Progenitor cell of endocrine pancreas (in vitro differentiated cells): ENCODE results near the gene IER5L. TPM values are rescaled to one million over a fixed set of nuclear protein-coding genes. Genes with fewer than 3 reads are reported as not detected.

Source experiments
- DNase-seq: peaks from one replicate; pipeline ENCODE4 v3.0.0; 2021; ENCODE audit warnings: low spot score; ENCODE audit not compliant: unreplicated experiment
- H3K27ac Mint-ChIP-seq: 2 replicates; pipeline ENCODE4 v1.8.0; 2021; ENCODE audit warnings: mild to moderate bottlenecking, moderate library complexity, mixed read lengths
- H3K27me3 Mint-ChIP-seq: 2 replicates; pipeline ENCODE4 v1.8.0; 2021; ENCODE audit warnings: mixed read lengths
- H3K36me3 Mint-ChIP-seq: 2 replicates; pipeline ENCODE4 v1.8.0; 2022; ENCODE audit warnings: mixed read lengths; ENCODE audit not compliant: insufficient read depth
- H3K4me1 Mint-ChIP-seq: 2 replicates; pipeline ENCODE4 v1.8.0; 2021; ENCODE audit warnings: low read depth, mixed read lengths
- H3K4me3 Mint-ChIP-seq: 2 replicates; pipeline ENCODE4 v1.8.0; 2021; ENCODE audit warnings: low read depth, mild to moderate bottlenecking, moderate library complexity, mixed read lengths
- H3K9me3 Mint-ChIP-seq: 2 replicates; pipeline ENCODE4 v1.8.0; 2021; ENCODE audit warnings: low read depth, mixed read lengths
- total RNA-seq: library from RNA; stranded (reverse); gene quantifications from 2 replicates; pipeline ENCODE4 v1.2.1, GENCODE V29; 2021
- TF ChIP-seq, protein P1 (sequence below): fragments of 200-600 bp; sonication (generic); IDR thresholded peaks from one replicate; pipeline ENCODE4 v1.5.0; 2021; ENCODE audit warnings: antibody characterized with exemption, mild to moderate bottlenecking; ENCODE audit not compliant: unreplicated experiment

Gene IER5L
- total RNA-seq, 1 donor from 2014 or later: 21.8 TPM

DNA sequence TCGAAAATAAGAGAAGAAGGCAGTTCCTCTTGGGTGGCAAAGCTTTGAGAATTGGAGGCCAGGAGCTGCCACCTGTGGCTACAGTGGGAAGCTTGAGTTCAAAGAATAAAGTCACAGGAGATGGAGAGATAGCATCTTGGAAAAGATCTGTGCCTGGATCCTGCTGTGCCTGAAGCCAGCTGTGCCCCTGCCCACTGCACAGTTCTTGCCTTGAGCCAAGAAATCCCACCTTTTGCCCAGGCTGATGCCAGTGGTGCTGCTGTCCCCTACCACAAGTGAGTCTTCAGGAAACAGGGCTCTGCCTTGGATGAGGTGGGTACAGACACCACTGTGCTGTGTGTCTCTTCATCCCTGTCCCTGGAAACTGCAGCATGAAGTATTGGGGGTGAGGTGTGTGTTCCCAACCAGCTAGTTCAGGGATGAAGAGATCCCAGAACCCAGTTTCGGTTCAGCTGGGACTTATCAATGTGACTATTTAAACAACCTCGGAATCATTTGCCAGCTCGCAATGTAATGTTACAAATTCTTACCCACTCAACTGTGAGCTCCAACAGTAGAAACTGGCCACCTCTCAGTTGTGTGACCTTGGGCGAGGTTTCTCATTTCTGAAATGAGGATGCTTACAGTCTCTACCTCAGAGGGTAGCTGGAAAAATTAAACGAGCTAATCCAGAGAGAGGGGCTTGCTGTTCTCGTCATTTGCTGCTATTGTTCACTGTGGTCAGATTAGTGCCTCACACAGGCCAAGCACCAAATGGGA lies 5.9 kb downstream of the IER5L start:
- TF ChIP-seq, protein P1, sequence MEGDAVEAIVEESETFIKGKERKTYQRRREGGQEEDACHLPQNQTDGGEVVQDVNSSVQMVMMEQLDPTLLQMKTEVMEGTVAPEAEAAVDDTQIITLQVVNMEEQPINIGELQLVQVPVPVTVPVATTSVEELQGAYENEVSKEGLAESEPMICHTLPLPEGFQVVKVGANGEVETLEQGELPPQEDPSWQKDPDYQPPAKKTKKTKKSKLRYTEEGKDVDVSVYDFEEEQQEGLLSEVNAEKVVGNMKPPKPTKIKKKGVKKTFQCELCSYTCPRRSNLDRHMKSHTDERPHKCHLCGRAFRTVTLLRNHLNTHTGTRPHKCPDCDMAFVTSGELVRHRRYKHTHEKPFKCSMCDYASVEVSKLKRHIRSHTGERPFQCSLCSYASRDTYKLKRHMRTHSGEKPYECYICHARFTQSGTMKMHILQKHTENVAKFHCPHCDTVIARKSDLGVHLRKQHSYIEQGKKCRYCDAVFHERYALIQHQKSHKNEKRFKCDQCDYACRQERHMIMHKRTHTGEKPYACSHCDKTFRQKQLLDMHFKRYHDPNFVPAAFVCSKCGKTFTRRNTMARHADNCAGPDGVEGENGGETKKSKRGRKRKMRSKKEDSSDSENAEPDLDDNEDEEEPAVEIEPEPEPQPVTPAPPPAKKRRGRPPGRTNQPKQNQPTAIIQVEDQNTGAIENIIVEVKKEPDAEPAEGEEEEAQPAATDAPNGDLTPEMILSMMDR: no peak
- Mint-ChIP-seq H3K9me3 (no peaks in the 10 kb centered on the region), H3K4me1 (peaks cover 15% of the 10 kb centered on the region), H3K27me3 (peaks cover 18% of the 10 kb centered on the region), H3K36me3 (no peaks in the 10 kb centered on the region), H3K4me3 (no peak overlapping the region), H3K27ac (peak overlapping the region; percentile 53)
- DNase-seq: no peak

DNA sequence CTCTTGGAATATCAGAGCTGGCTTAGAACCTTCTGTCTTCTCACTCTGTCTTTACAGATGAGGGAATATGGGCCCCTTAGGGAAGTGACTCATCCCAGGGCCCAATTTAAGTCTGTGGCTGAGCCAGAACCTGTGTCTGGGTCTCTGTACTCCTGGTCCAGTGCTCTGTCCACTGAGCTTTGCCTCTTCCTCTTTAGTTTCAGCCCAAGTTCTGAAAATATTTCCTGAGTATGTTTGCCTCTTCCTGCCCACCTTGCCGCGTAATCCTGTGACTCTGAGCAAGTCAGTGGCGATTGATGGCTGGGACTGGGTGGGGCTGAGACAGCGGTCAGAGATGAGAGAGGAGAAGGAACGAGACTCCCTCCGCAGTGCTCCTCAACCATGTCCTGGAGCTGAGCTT lies 7.8 kb downstream of the IER5L start:
- TF ChIP-seq, protein P1: no peak
- no peak overlapping the region for H3K27ac Mint-ChIP-seq
- H3K9me3 Mint-ChIP-seq: no peaks in the 10 kb centered on the region
- no peaks in the 10 kb centered on the region for H3K36me3 Mint-ChIP-seq
- peaks cover 18% of the 10 kb centered on the region for H3K27me3 Mint-ChIP-seq
- H3K4me1 Mint-ChIP-seq: peaks cover 17% of the 10 kb centered on the region
- no peak for DNase-seq
- H3K4me3 Mint-ChIP-seq: no peak overlapping the region

DNA sequence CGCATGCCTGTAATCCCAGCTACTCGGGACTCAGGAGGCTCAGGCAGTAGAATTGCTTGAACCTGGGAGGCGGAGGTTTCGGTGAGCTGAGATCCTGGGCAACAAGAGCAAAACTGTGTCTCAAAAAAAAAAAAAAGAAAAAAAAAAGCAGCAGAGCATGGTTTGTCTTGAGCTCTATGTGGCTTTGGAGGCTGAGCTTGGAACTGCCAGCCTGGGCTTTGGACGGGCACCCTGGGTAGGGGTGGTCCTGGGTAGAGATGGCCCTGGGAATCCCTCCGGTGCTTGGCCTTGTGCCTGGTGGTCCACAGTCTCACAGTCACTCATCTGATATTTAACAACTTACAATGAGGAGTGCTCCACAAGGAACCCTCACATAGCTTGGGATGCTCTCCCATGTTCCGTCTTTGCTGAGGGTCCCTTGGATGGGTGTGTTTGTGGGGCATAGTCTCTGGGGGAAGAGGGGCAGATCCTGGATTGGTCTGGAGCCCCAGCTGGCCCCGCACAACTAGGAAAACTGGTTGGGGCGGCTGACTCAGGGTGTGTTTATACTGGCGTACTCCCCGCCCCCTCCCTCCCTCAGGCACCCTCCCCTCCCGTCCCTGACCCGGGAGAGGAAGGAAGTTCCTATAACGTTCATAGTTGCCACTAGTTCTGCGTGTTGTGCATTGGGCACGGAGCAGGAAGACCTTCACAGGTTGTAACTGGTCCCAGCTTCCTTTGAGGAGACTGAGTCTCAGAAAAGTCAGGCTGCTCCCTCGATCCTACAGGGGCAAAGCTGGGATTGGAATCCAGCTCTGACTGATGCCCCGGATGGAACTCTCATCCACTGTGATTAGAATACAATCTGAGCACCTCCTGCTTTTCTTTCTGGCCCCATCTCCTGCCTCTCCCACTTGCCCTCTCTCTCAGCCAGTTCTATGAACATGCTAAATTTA lies 11.2 kb downstream of the IER5L start:
- Mint-ChIP-seq H3K9me3 (no peaks in the 10 kb centered on the region), H3K4me3 (peak overlapping the region; percentile 58), H3K36me3 (no peaks in the 10 kb centered on the region), H3K4me1 (peaks cover 20% of the 10 kb centered on the region), H3K27ac (peak overlapping the region; percentile 89), H3K27me3 (peaks cover 2% of the 10 kb centered on the region)
- DNase-seq: peak; percentile 42
- TF ChIP-seq, protein P1: no peak

DNA sequence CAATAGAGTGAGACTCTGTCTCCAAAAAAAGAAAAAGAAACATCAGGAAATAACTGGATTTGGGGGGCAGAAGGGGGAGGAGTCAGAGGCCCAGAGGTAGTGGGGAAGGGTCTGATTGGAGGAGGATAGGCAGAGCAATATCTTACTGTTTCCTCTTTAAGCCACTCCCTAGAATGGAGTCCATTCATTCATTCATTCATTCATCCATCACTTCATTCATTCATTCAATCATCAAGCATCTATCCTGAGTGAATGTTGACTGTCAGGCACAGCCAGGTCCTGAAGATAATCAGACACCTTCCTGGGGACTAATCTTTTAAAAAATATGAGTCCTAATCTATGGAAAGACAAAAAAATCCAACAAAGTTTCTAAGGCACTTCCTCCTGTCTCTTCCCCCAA lies 12.9 kb downstream of the IER5L start:
- Mint-ChIP-seq H3K9me3 (no peaks in the 10 kb centered on the region), H3K36me3 (peaks cover 3% of the 10 kb centered on the region), H3K27me3 (no peaks in the 10 kb centered on the region), H3K27ac (no peak overlapping the region), H3K4me1 (peaks cover 20% of the 10 kb centered on the region), H3K4me3 (no peak overlapping the region)
- TF ChIP-seq, protein P1: no peak
- no peak for DNase-seq

DNA sequence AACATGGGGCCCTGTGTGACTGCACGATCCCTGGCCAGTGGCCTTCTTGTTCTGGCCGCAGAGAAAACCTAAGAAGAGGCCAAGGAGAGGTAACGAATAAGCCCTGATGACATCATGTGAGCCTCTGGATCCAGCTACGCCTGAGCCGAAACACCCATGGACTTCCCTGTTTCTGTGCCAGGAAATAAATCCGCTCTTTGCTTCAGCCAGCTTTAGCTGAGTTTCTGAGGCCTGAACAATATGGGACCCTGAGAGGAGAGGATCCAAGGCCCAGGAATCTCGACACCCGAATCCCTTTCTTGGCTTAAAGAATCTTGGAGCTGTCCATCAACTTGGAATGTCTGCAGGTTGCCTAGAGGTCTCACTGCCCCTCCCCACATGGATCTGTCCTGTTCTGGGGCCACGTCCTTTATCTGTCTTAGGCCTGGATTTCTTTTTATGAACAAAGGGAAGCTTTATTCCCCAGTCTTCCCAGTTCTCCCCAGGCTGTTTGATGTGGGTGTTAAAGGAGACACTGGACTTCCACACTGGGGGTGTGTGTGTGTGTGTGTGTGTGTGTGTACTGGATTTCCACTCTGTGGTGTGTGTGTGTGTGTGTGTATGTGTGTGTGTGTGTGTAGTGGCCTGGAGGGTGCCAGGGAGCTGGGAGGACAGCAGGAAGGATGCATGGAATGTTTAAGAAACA lies 13.7 kb downstream of the IER5L start:
- peaks cover 20% of the 10 kb centered on the region for H3K4me1 Mint-ChIP-seq
- H3K36me3 Mint-ChIP-seq: peaks cover 3% of the 10 kb centered on the region
- H3K27me3 Mint-ChIP-seq: no peaks in the 10 kb centered on the region
- H3K4me3 Mint-ChIP-seq: no peak overlapping the region
- H3K27ac Mint-ChIP-seq: peak overlapping the region; percentile 68
- no peak for DNase-seq
- H3K9me3 Mint-ChIP-seq: no peaks in the 10 kb centered on the region
- TF ChIP-seq, protein P1: no peak
